ENCODE data around the gene ETFDH.
"Not testable (repeated sequence)": the region's sequence is repeated elsewhere in the genome, so short reads cannot be mapped to it uniquely, and the experiment has no call there.

ETFDH gene

GRCh38 chr4:158671915-158672806, at the start of gene ETFDH:
TSS of gene ETFDH (plus strand) at chr4:158672296. CDS start at chr4:158672457, 161 bp downstream.
- peak; percentile 98 for DNase-seq
- peaks cover 41% of the 10 kb centered on the region for H3K36me3 Mint-ChIP-seq (ENCODE audit: low read depth)
- H3K9me3 Mint-ChIP-seq, result no peaks in the 10 kb centered on the region
- H3K27ac Mint-ChIP-seq, result peak within 1 kb of the TSS; percentile 99
- peak within 1 kb of the TSS; percentile 99 for H3K4me3 Mint-ChIP-seq
- H3K4me1 Mint-ChIP-seq (ENCODE audit: low read depth), result peaks cover 27% of the 10 kb centered on the region
- no peaks in the 10 kb centered on the region for H3K27me3 Mint-ChIP-seq

- no peaks in the 10 kb centered on the region for H3K9me3 Mint-ChIP-seq
- DNase-seq, result no peak
- no peak overlapping the region for H3K27ac Mint-ChIP-seq
- H3K4me3 Mint-ChIP-seq, result no peak overlapping the region
- peaks cover 9% of the 10 kb centered on the region for H3K27me3 Mint-ChIP-seq
- H3K36me3 Mint-ChIP-seq (ENCODE audit: low read depth), result no peaks in the 10 kb centered on the region
- no peaks in the 10 kb centered on the region for H3K4me1 Mint-ChIP-seq (ENCODE audit: low read depth)
These were observed 47.1 kb upstream of the ETFDH start for GRCh38 chr4:158624889-158625478.

- Mint-ChIP-seq H3K9me3 (no peaks in the 10 kb centered on the region), H3K4me3 (no peak overlapping the region), H3K4me1 (ENCODE audit: low read depth) (no peaks in the 10 kb centered on the region), H3K36me3 (ENCODE audit: low read depth) (no peaks in the 10 kb centered on the region), H3K27ac (no peak overlapping the region), H3K27me3 (peaks cover 11% of the 10 kb centered on the region)
- DNase-seq, result no peak
These were observed 46.6 kb upstream of the ETFDH start for GRCh38 chr4:158625544-158625943.

- no peaks in the 10 kb centered on the region for H3K9me3 Mint-ChIP-seq
- DNase-seq, result no peak
- peaks cover 10% of the 10 kb centered on the region for H3K27me3 Mint-ChIP-seq
- H3K4me3 Mint-ChIP-seq, result no peak overlapping the region
- H3K36me3 Mint-ChIP-seq (ENCODE audit: low read depth), result no peaks in the 10 kb centered on the region
- H3K27ac Mint-ChIP-seq, result no peak overlapping the region
- no peaks in the 10 kb centered on the region for H3K4me1 Mint-ChIP-seq (ENCODE audit: low read depth)
These were observed 41.2 kb upstream of the ETFDH start for GRCh38 chr4:158630893-158631292.

GRCh38 chr4:158636619-158637018, 35.5 kb upstream of the ETFDH start:
- Mint-ChIP-seq H3K9me3 (no peaks in the 10 kb centered on the region), H3K27me3 (peaks cover 16% of the 10 kb centered on the region), H3K4me1 (ENCODE audit: low read depth) (no peaks in the 10 kb centered on the region), H3K27ac (no peak overlapping the region), H3K36me3 (ENCODE audit: low read depth) (no peaks in the 10 kb centered on the region), H3K4me3 (no peak overlapping the region)
- DNase-seq, result no peak

GRCh38 chr4:158644356-158644755, 27.7 kb upstream of the ETFDH start:
- Mint-ChIP-seq H3K36me3 (ENCODE audit: low read depth) (no peaks in the 10 kb centered on the region), H3K27me3 (peaks cover 9% of the 10 kb centered on the region)
- no peak for DNase-seq

GRCh38 chr4:158644760-158645159, 27.3 kb upstream of the ETFDH start:
- Mint-ChIP-seq H3K4me1 (ENCODE audit: low read depth) (no peaks in the 10 kb centered on the region), H3K27ac (no peak overlapping the region), H3K36me3 (ENCODE audit: low read depth) (no peaks in the 10 kb centered on the region), H3K9me3 (no peaks in the 10 kb centered on the region), H3K4me3 (no peak overlapping the region), H3K27me3 (peaks cover 9% of the 10 kb centered on the region)
- DNase-seq, result no peak

More at GRCh38 chr4:158644356-158644755, 27.7 kb upstream of the ETFDH start:
- Mint-ChIP-seq H3K9me3 (no peaks in the 10 kb centered on the region), H3K27ac (no peak overlapping the region), H3K4me3 (no peak overlapping the region), H3K4me1 (ENCODE audit: low read depth) (no peaks in the 10 kb centered on the region)

GRCh38 chr4:158649111-158649680, 22.9 kb upstream of the ETFDH start:
- H3K4me3 Mint-ChIP-seq, result no peak overlapping the region
- no peak for DNase-seq
- peaks cover 6% of the 10 kb centered on the region for H3K27me3 Mint-ChIP-seq
- H3K27ac Mint-ChIP-seq, result no peak overlapping the region
- H3K9me3 Mint-ChIP-seq, result no peaks in the 10 kb centered on the region
- peaks cover 6% of the 10 kb centered on the region for H3K4me1 Mint-ChIP-seq (ENCODE audit: low read depth)
- no peaks in the 10 kb centered on the region for H3K36me3 Mint-ChIP-seq (ENCODE audit: low read depth)

- no peak overlapping the region for H3K27ac Mint-ChIP-seq
- peaks cover 2% of the 10 kb centered on the region for H3K27me3 Mint-ChIP-seq
- peaks cover 6% of the 10 kb centered on the region for H3K4me1 Mint-ChIP-seq (ENCODE audit: low read depth)
- no peaks in the 10 kb centered on the region for H3K36me3 Mint-ChIP-seq (ENCODE audit: low read depth)
- no peak for DNase-seq
- H3K9me3 Mint-ChIP-seq, result no peaks in the 10 kb centered on the region
- no peak overlapping the region for H3K4me3 Mint-ChIP-seq
These were observed 19.2 kb upstream of the ETFDH start for GRCh38 chr4:158652920-158653319.

- H3K4me1 Mint-ChIP-seq (ENCODE audit: low read depth), result peaks cover 6% of the 10 kb centered on the region
- H3K36me3 Mint-ChIP-seq (ENCODE audit: low read depth), result no peaks in the 10 kb centered on the region
- no peak for DNase-seq
- no peak overlapping the region for H3K27ac Mint-ChIP-seq
- no peak overlapping the region for H3K4me3 Mint-ChIP-seq
- peaks cover 8% of the 10 kb centered on the region for H3K27me3 Mint-ChIP-seq
- H3K9me3 Mint-ChIP-seq, result no peaks in the 10 kb centered on the region
These were observed 15.7 kb upstream of the ETFDH start for GRCh38 chr4:158656439-158656838.

GRCh38 chr4:158657291-158657690, 14.8 kb upstream of the ETFDH start:
- DNase-seq, result no peak
- peaks cover 6% of the 10 kb centered on the region for H3K4me1 Mint-ChIP-seq (ENCODE audit: low read depth)
- H3K36me3 Mint-ChIP-seq (ENCODE audit: low read depth), result no peaks in the 10 kb centered on the region
- no peak overlapping the region for H3K27ac Mint-ChIP-seq
- no peaks in the 10 kb centered on the region for H3K9me3 Mint-ChIP-seq
- H3K4me3 Mint-ChIP-seq, result no peak overlapping the region
- H3K27me3 Mint-ChIP-seq, result peaks cover 8% of the 10 kb centered on the region

GRCh38 chr4:158663255-158663654, 8.8 kb upstream of the ETFDH start:
- DNase-seq; H3K27ac Mint-ChIP-seq; H3K27me3 Mint-ChIP-seq; H3K9me3 Mint-ChIP-seq; H3K4me1 Mint-ChIP-seq (ENCODE audit: low read depth); H3K4me3 Mint-ChIP-seq: not testable (repeated sequence)
- H3K36me3 Mint-ChIP-seq (ENCODE audit: low read depth), result peaks cover 21% of the 10 kb centered on the region

- H3K9me3 Mint-ChIP-seq; H3K4me3 Mint-ChIP-seq; H3K4me1 Mint-ChIP-seq (ENCODE audit: low read depth); H3K27ac Mint-ChIP-seq; DNase-seq; H3K27me3 Mint-ChIP-seq: not testable (repeated sequence)
- H3K36me3 Mint-ChIP-seq (ENCODE audit: low read depth), result peaks cover 26% of the 10 kb centered on the region
These were observed 8.1 kb upstream of the ETFDH start for GRCh38 chr4:158663707-158664625.

- H3K9me3 Mint-ChIP-seq, result no peaks in the 10 kb centered on the region
- no peaks in the 10 kb centered on the region for H3K27me3 Mint-ChIP-seq
- H3K27ac Mint-ChIP-seq, result no peak overlapping the region
- peaks cover 30% of the 10 kb centered on the region for H3K36me3 Mint-ChIP-seq (ENCODE audit: low read depth)
- DNase-seq, result no peak
- peaks cover 8% of the 10 kb centered on the region for H3K4me1 Mint-ChIP-seq (ENCODE audit: low read depth)
- H3K4me3 Mint-ChIP-seq, result no peak overlapping the region
These were observed 7.3 kb upstream of the ETFDH start for GRCh38 chr4:158664806-158665205.
